B cell (primary cell): Measurements from ENCODE around the gene CHIT1. TPM values are rescaled to one million over a fixed set of nuclear protein-coding genes. Genes with fewer than 3 reads are reported as not detected.

Experiments used
- ATAC-seq: fragments of 200-7000 bp; cut with Tn5 transposase; one replicate; pipeline ENCODE4 v1.10.0; 2021; ENCODE audit warnings: low read depth, mild to moderate bottlenecking, moderate number of reproducible peaks, moderate library complexity
- CTCF ChIA-PET: fragments of 350-600 bp; sonication (Branson Sonifier 250); formaldehyde crosslinking; loops from one replicate; lab custom pipeline; 2021; ENCODE audit warnings: antibody characterized with exemption, inconsistent platforms; lab: Charles Lee
- POLR2A ChIA-PET: fragments of 350-600 bp; sonication (Branson Sonifier 250); formaldehyde crosslinking; loops from one replicate; lab custom pipeline; 2021; ENCODE audit warnings: antibody characterized with exemption; lab: Charles Lee
- DNase-seq: peaks from one replicate; pipeline ENCODE4 v3.0.0; 2013
- H2AFZ ChIP-seq: 2 replicates; pipeline ENCODE4 v1.6.1; 2012; ENCODE audit warnings: mild to moderate bottlenecking, low read depth, low read length; ENCODE audit not compliant: insufficient read depth, poor library complexity, severe bottlenecking
- H3K27ac ChIP-seq, 2 donors: 1 replicate in 1 of 2; 2 replicates in 1 of 2; pipeline ENCODE4 v1.5.1; 2012 to 2013; ENCODE audit warnings: low read length in 2 of 2, mild to moderate bottlenecking in 2 of 2, moderate library complexity in 1 of 2
- H3K27me3 ChIP-seq, 4 experiments: fragments of 200-600 bp in 1 of 4; sonication (generic) in 1 of 4; replicated peaks in 1 of 4; 1 replicate in 2 of 4; 2 replicates in 2 of 4; pipeline versions ENCODE4 v1.6.1 to v1.7.0; 2013 to 2016; ENCODE audit warnings: low read length in 3 of 4, mild to moderate bottlenecking in 2 of 4, mixed read lengths in 1 of 4, moderate library complexity in 1 of 4; ENCODE audit not compliant: insufficient read depth in 4 of 4, control insufficient read depth in 3 of 4; ENCODE audit errors: control extremely low read depth in 1 of 4
- H3K36me3 ChIP-seq, 2 experiments: replicated peaks in 1 of 2; 1 replicate in 1 of 2; 2 replicates in 1 of 2; pipeline versions ENCODE4 v1.6.1 to v1.7.1; 2013; ENCODE audit warnings: low read length in 1 of 2; ENCODE audit not compliant: insufficient read depth in 2 of 2, control insufficient read depth in 1 of 2; ENCODE audit errors: control extremely low read depth in 1 of 2, extremely low read depth in 1 of 2
- H3K4me1 ChIP-seq, 2 donors: fragments of 200-600 bp in 1 of 2; sonication (generic) in 1 of 2; 1 replicate in 1 of 2; 2 replicates in 1 of 2; pipeline versions ENCODE4 v1.5.1 to v1.6.1; 2013 to 2017; ENCODE audit warnings: low read length in 2 of 2; ENCODE audit not compliant: control insufficient read depth in 2 of 2, insufficient read depth in 2 of 2
- H3K4me2 ChIP-seq: replicated peaks from 2 replicates; pipeline ENCODE3; 2012; ENCODE audit warnings: mild to moderate bottlenecking, low read depth, low read length; ENCODE audit not compliant: poor library complexity, severe bottlenecking
- H3K4me3 ChIP-seq, 5 experiments: fragments of 200-600 bp in 1 of 5; sonication (generic) in 1 of 5; 1 replicate in 3 of 5; 2 replicates in 2 of 5; pipeline versions ENCODE4 v1.5.1 to v1.7.0; 2011 to 2016; ENCODE audit warnings: low read length in 4 of 5, mild to moderate bottlenecking in 4 of 5, low read depth in 2 of 5, control low read depth in 1 of 5, moderate library complexity in 1 of 5; ENCODE audit not compliant: insufficient read depth in 1 of 5; ENCODE audit errors: control extremely low read depth in 1 of 5, extremely low read depth in 1 of 5
- H3K79me2 ChIP-seq: fragments of 200-600 bp; sonication (generic); one replicate; pipeline ENCODE4 v1.6.0; 2016; ENCODE audit warnings: low read length; ENCODE audit not compliant: control insufficient read depth, insufficient read depth
- H3K9ac ChIP-seq: fragments of 200-600 bp; sonication (generic); 2 replicates; pipeline ENCODE4 v1.6.1; 2017; ENCODE audit warnings: mild to moderate bottlenecking, low read length, moderate library complexity
- H3K9me3 ChIP-seq, 3 donors: one replicate each; pipeline versions ENCODE4 v1.6.1 to v1.7.1; 2013; ENCODE audit warnings: low read length in 2 of 3; ENCODE audit not compliant: control insufficient read depth in 2 of 3, insufficient read depth in 1 of 3; ENCODE audit errors: control extremely low read depth in 1 of 3
- H4K20me1 ChIP-seq: 2 replicates; pipeline ENCODE4 v1.6.0; 2012; ENCODE audit warnings: mild to moderate bottlenecking, low read length; ENCODE audit not compliant: insufficient read depth, control insufficient read depth, poor library complexity, severe bottlenecking
- H3K27ac Mint-ChIP-seq: one replicate; pipeline ENCODE4 v1.8.0; 2021; ENCODE audit warnings: mixed read lengths
- H3K27me3 Mint-ChIP-seq: one replicate; pipeline ENCODE4 v1.8.0; 2021; ENCODE audit warnings: mixed read lengths
- H3K4me1 Mint-ChIP-seq: one replicate; pipeline ENCODE4 v1.8.0; 2021; ENCODE audit warnings: mixed read lengths
- H3K4me3 Mint-ChIP-seq: one replicate; pipeline ENCODE4 v1.8.0; 2021; ENCODE audit warnings: mixed read lengths
- H3K9me3 Mint-ChIP-seq: one replicate; pipeline ENCODE4 v1.8.0; 2022; ENCODE audit warnings: mixed read lengths; ENCODE audit not compliant: insufficient read depth
- CTCF ChIP-seq: fragments of 200-600 bp; IDR thresholded peaks from one replicate; pipeline ENCODE4 v1.8.0; 2022; ENCODE audit warnings: antibody characterized with exemption, mild to moderate bottlenecking
- EZH2 ChIP-seq: IDR thresholded peaks from 2 replicates; pipeline ENCODE4 v1.6.1; 2012; ENCODE audit warnings: borderline replicate concordance, low read depth, mild to moderate bottlenecking, moderate library complexity, low read length; ENCODE audit not compliant: insufficient read depth, poor library complexity, severe bottlenecking
- WGBS: methylation state at CpG from one replicate; pipeline ENCODE4 v1.1.5; 2013; ENCODE audit warnings: missing lambda C conversion rate; ENCODE audit not compliant: insufficient coverage; 5-methylcytosine and 5-hydroxymethylcytosine counted together
- intact Hi-C: fragments of 100-400 bp; cut with micrococcal nuclease; formaldehyde crosslinking; loops from one replicate; pipeline ENCODE4 v1.10.0; 2022
- polyA plus RNA-seq: library from polyadenylated mRNA; depleted of rRNA; stranded (reverse); fragments of >200 nt; gene quantifications from 2 replicates; pipeline ENCODE4 v1.2.3, GENCODE V29; 2012
- total RNA-seq, 2 donors: library from RNA; stranded (reverse); fragments of 120-200 nt in 1 of 2; gene quantifications; 1 replicate in 1 of 2; 2 replicates in 1 of 2; pipeline versions ENCODE4 v1.2.3 to v1.2.4, GENCODE V29; 2013 to 2022

Gene CHIT1
- total and polyA plus RNA-seq, 2 donors (not counting 1 experiment from before 2014, with no cell fraction given): 2.0 to 8.2 TPM

GRCh38 chr1:203189951-203190352 lies 39.5 kb downstream of the CHIT1 start:
- Histone ChIP-seq H3K4me3 (no peak overlapping the region), H2AFZ (no peak overlapping the region), H3K9me3 (peaks cover 0 to 4% (median 0%) of the 10 kb centered on the region in 3 donors), H3K4me1 (no peaks in the 10 kb centered on the region), H3K79me2 (no peaks in the 10 kb centered on the region), H3K27ac (no peak overlapping the region), H3K36me3 (no peaks in the 10 kb centered on the region), H3K4me2 (no peak overlapping the region), H4K20me1 (no peaks in the 10 kb centered on the region), H3K9ac (no peak overlapping the region), H3K27me3 (peaks cover 0 to 4% (median 0%) of the 10 kb centered on the region in 4 experiments)
- DNase-seq (no peak), ATAC-seq (no peak)
- CTCF ChIA-PET: no interaction called here
- no peak overlapping the region for H3K4me3 Mint-ChIP-seq
- no peaks in the 10 kb centered on the region for H3K9me3 Mint-ChIP-seq
- H3K27me3 Mint-ChIP-seq: peaks cover 25% of the 10 kb centered on the region
- intact Hi-C loops: no loop called here
- no peak overlapping the region for H3K27ac Mint-ChIP-seq
- POLR2A ChIA-PET: no interaction called here
- WGBS: 92% methylated on average over 6 of the region's 7 CpGs
- H3K4me1 Mint-ChIP-seq: no peaks in the 10 kb centered on the region
- TF ChIP-seq EZH2: no peak
- TF ChIP-seq CTCF: no peak

- Histone ChIP-seq H3K79me2 (no peaks in the 10 kb centered on the region), H3K36me3 (no peaks in the 10 kb centered on the region), H4K20me1 (no peaks in the 10 kb centered on the region), H3K4me1 (no peaks in the 10 kb centered on the region), H3K9ac (no peak overlapping the region), H3K9me3 (peaks cover 0 to 3% (median 0%) of the 10 kb centered on the region in 3 donors), H3K4me3 (no peak overlapping the region), H3K27ac (no peak overlapping the region), H2AFZ (no peak overlapping the region), H3K4me2 (no peak overlapping the region), H3K27me3 (peaks cover 0 to 2% (median 0%) of the 10 kb centered on the region in 4 experiments)
- CTCF ChIA-PET: no interaction called here
- peaks cover 25% of the 10 kb centered on the region for H3K27me3 Mint-ChIP-seq
- no peak overlapping the region for H3K27ac Mint-ChIP-seq
- POLR2A ChIA-PET: no interaction called here
- no peaks in the 10 kb centered on the region for H3K9me3 Mint-ChIP-seq
- intact Hi-C loops: no loop called here
- DNase-seq: no peak
- H3K4me1 Mint-ChIP-seq: no peaks in the 10 kb centered on the region
- no peak for TF ChIP-seq CTCF
- no peak for TF ChIP-seq EZH2
- no peak overlapping the region for H3K4me3 Mint-ChIP-seq
- WGBS: 88% methylated on average over 2 of the region's 4 CpGs
- ATAC-seq: no peak
These were observed 40.7 kb downstream of the CHIT1 start for GRCh38 chr1:203188686-203189232.
